Mesendoderm (in vitro differentiated cells): Measurements from ENCODE around the gene LOXHD1.

Experiments
- DNase-seq: peaks from one replicate; pipeline ENCODE4 v3.0.0; 2013
- H2AK5ac ChIP-seq: 2 replicates; pipeline ENCODE4 v1.6.1; 2013; ENCODE audit warnings: low read length, inconsistent platforms
- H2BK120ac ChIP-seq: 2 replicates; pipeline ENCODE4 v1.6.1; 2013; ENCODE audit warnings: low read depth, mild to moderate bottlenecking, low read length, moderate library complexity, mixed read lengths
- H2BK15ac ChIP-seq: replicated peaks from 2 replicates; pipeline ENCODE4 v1.6.1; 2013; ENCODE audit warnings: low read depth, mild to moderate bottlenecking, moderate library complexity
- H2BK5ac ChIP-seq: 2 replicates; pipeline ENCODE4 v1.6.1; 2013; ENCODE audit warnings: low read length, inconsistent platforms
- H3K18ac ChIP-seq: 2 replicates; pipeline ENCODE4 v1.6.1; 2013; ENCODE audit warnings: mild to moderate bottlenecking, low read length, mixed read lengths
- H3K23ac ChIP-seq: one replicate; pipeline ENCODE4 v1.6.1; 2013; ENCODE audit warnings: low read length
- H3K27ac ChIP-seq: 2 replicates; pipeline ENCODE4 v1.5.1; 2013; ENCODE audit warnings: low read depth, mild to moderate bottlenecking, inconsistent platforms, low read length, moderate library complexity
- H3K27me3 ChIP-seq: 2 replicates; pipeline ENCODE4 v1.6.1; 2013; ENCODE audit warnings: low read length, control low read depth, mild to moderate bottlenecking, inconsistent platforms; ENCODE audit not compliant: insufficient read depth, poor library complexity
- H3K36me3 ChIP-seq: 2 replicates; pipeline ENCODE4 v1.6.1; 2013; ENCODE audit warnings: low read length, inconsistent platforms; ENCODE audit not compliant: control insufficient read depth, insufficient read depth
- H3K4ac ChIP-seq: one replicate; pipeline ENCODE4 v1.6.1; 2013; ENCODE audit warnings: low read depth, mild to moderate bottlenecking, low read length, moderate library complexity
- H3K4me1 ChIP-seq: 2 replicates; pipeline ENCODE4 v1.6.1; 2013; ENCODE audit warnings: low read depth, low read length, inconsistent platforms; ENCODE audit not compliant: control insufficient read depth
- H3K4me2 ChIP-seq: 2 replicates; pipeline ENCODE4 v1.6.1; 2013; ENCODE audit warnings: low read length
- H3K4me3 ChIP-seq: 2 replicates; pipeline ENCODE4 v1.5.1; 2013; ENCODE audit warnings: mild to moderate bottlenecking, low read length
- H3K56ac ChIP-seq: one replicate; pipeline ENCODE4 v1.6.1; 2013; ENCODE audit warnings: low read length
- H3K79me1 ChIP-seq: 2 replicates; pipeline ENCODE4 v1.6.1; 2013; ENCODE audit warnings: low read length, inconsistent platforms
- H3K79me2 ChIP-seq: 2 replicates; pipeline ENCODE4 v1.6.1; 2013; ENCODE audit warnings: mild to moderate bottlenecking, low read length; ENCODE audit not compliant: control insufficient read depth, insufficient read depth
- H3K9ac ChIP-seq: 2 replicates; pipeline ENCODE4 v1.6.1; 2013; ENCODE audit warnings: low read length, inconsistent platforms
- H4K5ac ChIP-seq: one replicate; pipeline ENCODE4 v1.6.1; 2013; ENCODE audit warnings: low read length
- H4K8ac ChIP-seq: one replicate; pipeline ENCODE4 v1.6.1; 2013; ENCODE audit warnings: low read depth, mild to moderate bottlenecking, control low read depth, low read length, moderate library complexity
- WGBS: extraction: QIAGEN DNeasy Blood & Tissue Kit; methylation state at CpG from one replicate; pipeline ENCODE4 v1.1.7; 2013; ENCODE audit warnings: low lambda C conversion rate, missing lambda C conversion rate; ENCODE audit not compliant: insufficient coverage; ENCODE audit errors: extremely low coverage; 5-methylcytosine and 5-hydroxymethylcytosine counted together

The LOXHD1 gene

DNA sequence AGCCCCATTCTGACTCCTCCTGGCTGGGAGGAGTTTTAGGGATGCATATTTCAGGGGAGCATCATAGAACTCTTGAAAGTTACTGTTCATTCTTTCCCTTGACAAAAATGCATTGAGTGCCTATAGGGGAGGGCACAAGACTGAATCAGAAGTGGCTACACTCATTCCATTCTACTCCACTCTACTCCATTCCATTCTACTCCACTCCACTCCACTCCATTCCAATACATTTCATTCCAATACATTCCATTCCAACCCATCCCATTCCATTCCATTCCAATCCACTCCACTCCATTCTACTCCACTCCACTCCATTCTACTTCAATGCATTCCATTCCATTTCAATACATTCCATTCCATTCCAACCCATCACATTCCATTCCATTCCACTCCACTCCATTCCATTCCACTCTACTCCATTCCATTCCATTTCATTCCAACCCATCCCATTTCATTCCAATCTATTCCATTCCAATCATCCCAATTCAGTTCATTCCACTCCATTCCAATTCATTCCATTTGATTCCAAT lies 110.8 kb downstream of the LOXHD1 start:
- H3K4me3 ChIP-seq, result no peak overlapping the region
- H2BK15ac ChIP-seq, result no peak overlapping the region
- H2BK5ac ChIP-seq, result no peak overlapping the region
- no peak overlapping the region for H3K4me2 ChIP-seq
- H3K4ac ChIP-seq, result no peak overlapping the region
- H3K79me2 ChIP-seq, result no peaks in the 10 kb centered on the region
- H4K8ac ChIP-seq, result no peak overlapping the region
- no peaks in the 10 kb centered on the region for H3K27me3 ChIP-seq
- H2BK120ac ChIP-seq, result no peak overlapping the region
- no peak overlapping the region for H2AK5ac ChIP-seq
- H3K79me1 ChIP-seq, result no peaks in the 10 kb centered on the region
- H4K5ac ChIP-seq, result no peak overlapping the region
- H3K27ac ChIP-seq, result no peak overlapping the region
- H3K18ac ChIP-seq, result no peak overlapping the region
- no peaks in the 10 kb centered on the region for H3K36me3 ChIP-seq
- no peak overlapping the region for H3K56ac ChIP-seq
- H3K23ac ChIP-seq, result no peak overlapping the region
- DNase-seq, result peak; percentile 75
- H3K4me1 ChIP-seq, result no peaks in the 10 kb centered on the region
- H3K9ac ChIP-seq, result no peak overlapping the region

DNA sequence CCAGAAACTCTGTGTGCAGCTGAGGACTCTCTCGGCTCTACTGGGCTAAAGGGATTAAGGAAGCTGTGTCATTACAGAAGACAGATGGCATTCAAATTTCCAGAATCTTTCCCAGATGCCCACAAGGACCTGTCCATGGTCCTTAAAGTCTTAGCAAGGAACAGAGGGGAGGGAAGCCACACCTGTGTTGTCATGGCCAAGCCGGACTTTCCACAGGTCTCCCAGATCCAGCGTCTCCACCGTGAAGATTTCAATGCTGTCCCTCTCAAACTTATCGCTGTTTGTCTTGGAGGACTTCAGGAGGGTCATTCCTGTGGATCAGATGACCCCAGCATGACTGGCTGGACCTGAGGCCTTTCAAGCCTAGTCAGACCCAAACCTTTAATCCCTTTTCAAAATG lies 114.5 kb downstream of the LOXHD1 start:
- Histone ChIP-seq H3K27me3 (no peaks in the 10 kb centered on the region), H3K4me3 (no peak overlapping the region), H3K56ac (no peak overlapping the region), H3K27ac (no peak overlapping the region), H4K8ac (no peak overlapping the region), H3K36me3 (no peaks in the 10 kb centered on the region), H2BK15ac (no peak overlapping the region), H3K9ac (no peak overlapping the region), H3K79me2 (no peaks in the 10 kb centered on the region), H3K23ac (no peak overlapping the region), H3K4me2 (no peak overlapping the region), H3K79me1 (no peaks in the 10 kb centered on the region), H3K4me1 (no peaks in the 10 kb centered on the region), H4K5ac (no peak overlapping the region), H3K4ac (no peak overlapping the region), H2AK5ac (no peak overlapping the region), H2BK5ac (no peak overlapping the region), H2BK120ac (no peak overlapping the region), H3K18ac (no peak overlapping the region)
- peak; percentile 53 for DNase-seq
- no CpG with 5 or more reads among the region's 5 CpGs for WGBS

DNA sequence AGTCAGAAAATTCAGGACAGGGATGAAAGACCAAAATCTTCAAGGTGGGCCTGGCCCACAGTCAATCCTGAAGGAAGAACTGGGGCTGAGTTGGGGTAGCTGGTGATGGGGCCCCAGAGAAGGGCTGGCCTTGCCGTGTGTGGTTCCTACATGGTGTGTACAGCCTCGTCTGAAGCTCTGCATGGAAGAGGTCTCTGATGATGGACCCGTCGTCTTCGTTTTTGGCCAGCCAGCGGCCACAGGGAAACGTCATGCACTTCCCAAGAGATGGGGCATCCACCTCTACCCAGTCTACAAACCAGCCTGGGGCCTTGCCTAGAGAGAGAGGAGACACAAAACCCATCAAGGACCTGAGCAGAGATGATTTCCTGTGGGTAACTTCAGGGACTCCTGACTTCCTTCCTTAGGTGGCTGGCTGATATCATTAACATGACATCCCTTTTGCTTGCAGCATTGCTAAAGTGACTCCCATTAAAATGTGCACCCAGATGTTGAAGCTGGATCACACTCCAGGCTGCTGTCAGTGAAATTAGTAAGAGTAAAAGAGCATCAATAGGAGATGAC lies 115.3 kb downstream of the LOXHD1 start:
- Histone ChIP-seq H4K5ac (no peak overlapping the region), H3K79me2 (no peaks in the 10 kb centered on the region), H2AK5ac (no peak overlapping the region), H3K4me3 (no peak overlapping the region), H2BK120ac (no peak overlapping the region), H2BK5ac (no peak overlapping the region), H3K4ac (no peak overlapping the region), H3K4me1 (peaks cover 4% of the 10 kb centered on the region), H3K79me1 (no peaks in the 10 kb centered on the region), H3K36me3 (no peaks in the 10 kb centered on the region), H3K56ac (no peak overlapping the region), H3K27ac (no peak overlapping the region), H2BK15ac (no peak overlapping the region), H3K9ac (no peak overlapping the region), H3K23ac (no peak overlapping the region), H3K4me2 (no peak overlapping the region), H3K18ac (no peak overlapping the region), H3K27me3 (no peaks in the 10 kb centered on the region), H4K8ac (no peak overlapping the region)
- WGBS, result no CpG with 5 or more reads among the region's 7 CpGs
- DNase-seq, result no peak

DNA sequence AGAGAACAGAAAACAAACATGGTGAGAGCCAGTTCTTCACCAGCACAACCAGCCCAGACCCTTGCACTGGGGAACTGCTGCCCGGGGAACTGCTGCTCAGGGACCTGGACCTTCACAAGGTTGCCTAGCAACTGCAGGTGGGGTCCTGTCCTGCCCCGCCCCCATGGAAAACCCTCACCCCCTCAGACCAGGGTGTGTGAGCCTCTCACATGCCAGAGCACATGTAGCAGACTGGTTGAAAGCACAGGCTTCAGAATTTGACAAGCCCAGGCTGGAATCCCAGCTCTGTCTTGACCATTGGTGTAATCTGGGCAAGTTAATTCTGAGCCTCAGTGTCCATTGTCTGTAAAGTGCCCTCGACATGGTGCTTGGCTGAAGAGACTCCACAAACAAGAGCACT lies 118.6 kb downstream of the LOXHD1 start:
- Histone ChIP-seq H3K79me1 (no peaks in the 10 kb centered on the region), H3K27ac (no peak overlapping the region), H2BK15ac (no peak overlapping the region), H3K4me2 (no peak overlapping the region), H3K23ac (no peak overlapping the region), H3K27me3 (no peaks in the 10 kb centered on the region), H3K56ac (no peak overlapping the region), H2BK5ac (no peak overlapping the region), H2AK5ac (no peak overlapping the region), H2BK120ac (no peak overlapping the region), H3K9ac (no peak overlapping the region), H4K8ac (no peak overlapping the region), H3K18ac (no peak overlapping the region), H4K5ac (no peak overlapping the region), H3K4me3 (no peak overlapping the region), H3K4ac (no peak overlapping the region), H3K79me2 (no peaks in the 10 kb centered on the region), H3K4me1 (peaks cover 5% of the 10 kb centered on the region), H3K36me3 (no peaks in the 10 kb centered on the region)
- no peak for DNase-seq
- WGBS, result no CpG with 5 or more reads among the region's 3 CpGs

DNA sequence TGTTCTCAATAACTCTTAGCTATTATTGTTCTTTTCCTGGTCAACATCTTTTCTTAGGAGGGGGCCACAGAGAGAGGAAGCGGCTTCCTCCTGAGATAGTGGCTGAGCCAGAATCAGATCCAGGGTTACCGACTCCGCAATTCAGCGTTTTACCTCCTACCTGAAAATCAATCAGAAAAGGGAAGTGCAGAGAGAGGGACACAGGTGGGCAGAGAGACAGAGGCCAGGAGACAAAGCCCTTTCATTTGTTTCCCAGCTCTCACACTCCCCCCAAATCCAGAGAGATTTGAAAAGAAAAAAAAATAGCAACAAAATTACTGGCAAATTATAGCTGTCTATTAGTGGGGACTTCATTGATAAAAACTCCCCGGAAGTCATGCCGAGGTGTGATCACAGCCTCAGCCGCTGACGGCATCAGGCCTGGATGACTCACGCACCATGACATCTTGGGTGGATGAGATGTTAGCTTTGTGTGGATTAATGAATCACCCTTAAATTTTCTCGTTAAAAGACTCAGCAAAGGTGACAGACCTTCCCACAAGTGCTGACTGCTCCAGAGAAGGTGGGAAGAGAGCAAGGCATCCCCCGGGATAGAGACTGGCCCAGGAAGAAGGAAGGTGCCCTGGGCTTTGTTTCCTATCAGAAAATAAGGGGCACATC lies 120.7 kb downstream of the LOXHD1 start:
- WGBS, result no CpG with 5 or more reads among the region's 11 CpGs
- Histone ChIP-seq H4K5ac (no peak overlapping the region), H3K27me3 (no peaks in the 10 kb centered on the region), H3K9ac (no peak overlapping the region), H4K8ac (no peak overlapping the region), H3K23ac (no peak overlapping the region), H3K56ac (no peak overlapping the region), H3K4me1 (peaks cover 5% of the 10 kb centered on the region), H2BK5ac (no peak overlapping the region), H3K4me2 (no peak overlapping the region), H3K79me2 (no peaks in the 10 kb centered on the region), H2AK5ac (no peak overlapping the region), H3K27ac (no peak overlapping the region), H2BK120ac (no peak overlapping the region), H3K79me1 (no peaks in the 10 kb centered on the region), H3K4ac (no peak overlapping the region), H2BK15ac (no peak overlapping the region), H3K36me3 (no peaks in the 10 kb centered on the region), H3K4me3 (no peak overlapping the region), H3K18ac (no peak overlapping the region)
- DNase-seq, result peak; percentile 70

DNA sequence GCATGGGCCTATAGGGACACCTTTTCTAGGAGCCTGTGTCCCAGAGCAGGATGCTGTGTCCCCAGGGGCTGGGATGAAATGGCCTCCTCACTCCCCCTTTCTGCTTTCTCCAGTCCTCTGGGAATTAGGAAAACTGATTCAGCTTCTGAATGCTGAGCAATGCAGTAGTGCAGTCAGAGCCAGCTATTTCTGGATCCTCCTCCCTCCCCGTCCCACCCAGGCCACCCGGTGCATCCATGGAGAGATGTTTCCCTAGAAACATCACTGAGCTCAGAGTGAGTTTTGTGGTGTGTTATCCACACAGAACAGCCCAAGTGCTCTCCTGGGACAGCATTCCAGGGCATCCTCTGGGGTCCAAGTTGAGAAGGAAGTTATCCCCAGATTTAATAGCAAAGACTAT lies 125.5 kb downstream of the LOXHD1 start:
- H3K79me1 ChIP-seq, result no peaks in the 10 kb centered on the region
- no peak overlapping the region for H2AK5ac ChIP-seq
- no peak overlapping the region for H2BK120ac ChIP-seq
- H3K56ac ChIP-seq, result no peak overlapping the region
- no peak overlapping the region for H3K23ac ChIP-seq
- no CpG with 5 or more reads among the region's 2 CpGs for WGBS
- H3K27me3 ChIP-seq, result no peaks in the 10 kb centered on the region
- DNase-seq, result no peak
- H3K4ac ChIP-seq, result no peak overlapping the region
- no peak overlapping the region for H4K8ac ChIP-seq
- no peak overlapping the region for H3K4me3 ChIP-seq
- no peaks in the 10 kb centered on the region for H3K36me3 ChIP-seq
- H3K18ac ChIP-seq, result no peak overlapping the region
- no peak overlapping the region for H3K9ac ChIP-seq
- no peak overlapping the region for H4K5ac ChIP-seq
- H3K4me2 ChIP-seq, result no peak overlapping the region
- H3K27ac ChIP-seq, result no peak overlapping the region
- H2BK15ac ChIP-seq, result no peak overlapping the region
- H3K79me2 ChIP-seq, result no peaks in the 10 kb centered on the region
- no peak overlapping the region for H2BK5ac ChIP-seq
- H3K4me1 ChIP-seq, result no peaks in the 10 kb centered on the region
